IPS-18a (cell line): ENCODE data around the gene ROBO1.

Experiments used
- H3K27ac ChIP-seq: one replicate; pipeline ENCODE4 v1.5.1; 2013; ENCODE audit warnings: low read length
- H3K27me3 ChIP-seq: one replicate; pipeline ENCODE4 v1.6.1; 2013; ENCODE audit warnings: mild to moderate bottlenecking, low read length; ENCODE audit not compliant: control insufficient read depth, insufficient read depth
- H3K36me3 ChIP-seq: one replicate; pipeline ENCODE4 v1.6.1; 2013; ENCODE audit warnings: low read depth, low read length; ENCODE audit not compliant: control insufficient read depth
- H3K4me1 ChIP-seq: one replicate; pipeline ENCODE4 v1.6.1; 2013; ENCODE audit warnings: low read depth, low read length; ENCODE audit not compliant: control insufficient read depth
- H3K4me3 ChIP-seq: one replicate; pipeline ENCODE4 v1.5.1; 2013; ENCODE audit warnings: low read length
- H3K9ac ChIP-seq: one replicate; pipeline ENCODE4 v1.6.1; 2013; ENCODE audit warnings: mild to moderate bottlenecking, low read length, moderate library complexity
- H3K9me3 ChIP-seq: one replicate; pipeline ENCODE4 v1.6.1; 2013; ENCODE audit warnings: low read depth, low read length; ENCODE audit not compliant: control insufficient read depth

Gene ROBO1

GRCh38 chr3:79670178-79670577 lies 97.6 kb downstream of the ROBO1 start:
- H3K4me3 ChIP-seq, result no peak overlapping the region
- H3K4me1 ChIP-seq, result peaks cover 7% of the 10 kb centered on the region
- H3K27ac ChIP-seq, result no peak overlapping the region
- H3K27me3 ChIP-seq, result no peaks in the 10 kb centered on the region
- H3K9ac ChIP-seq, result no peak overlapping the region
- no peaks in the 10 kb centered on the region for H3K36me3 ChIP-seq
- no peaks in the 10 kb centered on the region for H3K9me3 ChIP-seq

GRCh38 chr3:79664455-79664854 lies 103.3 kb downstream of the ROBO1 start:
- Histone ChIP-seq H3K9me3 (no peaks in the 10 kb centered on the region), H3K27me3 (no peaks in the 10 kb centered on the region), H3K4me1 (no peaks in the 10 kb centered on the region), H3K27ac (no peak overlapping the region), H3K9ac (no peak overlapping the region), H3K36me3 (no peaks in the 10 kb centered on the region), H3K4me3 (no peak overlapping the region)

GRCh38 chr3:79661896-79662295 lies 105.9 kb downstream of the ROBO1 start:
- Histone ChIP-seq H3K27me3 (no peaks in the 10 kb centered on the region), H3K9ac (no peak overlapping the region), H3K4me3 (no peak overlapping the region), H3K27ac (no peak overlapping the region), H3K36me3 (no peaks in the 10 kb centered on the region), H3K9me3 (no peaks in the 10 kb centered on the region), H3K4me1 (no peaks in the 10 kb centered on the region)

- Histone ChIP-seq H3K36me3 (no peaks in the 10 kb centered on the region), H3K4me1 (no peaks in the 10 kb centered on the region), H3K9ac (no peak overlapping the region), H3K27me3 (no peaks in the 10 kb centered on the region), H3K27ac (no peak overlapping the region), H3K9me3 (no peaks in the 10 kb centered on the region), H3K4me3 (no peak overlapping the region)
Observed at GRCh38 chr3:79657076-79657475, 110.7 kb downstream of the ROBO1 start.

GRCh38 chr3:79654019-79654418 lies 113.8 kb downstream of the ROBO1 start:
- no peak overlapping the region for H3K27ac ChIP-seq
- no peak overlapping the region for H3K9ac ChIP-seq
- no peaks in the 10 kb centered on the region for H3K27me3 ChIP-seq
- no peak overlapping the region for H3K4me3 ChIP-seq
- no peaks in the 10 kb centered on the region for H3K9me3 ChIP-seq
- no peaks in the 10 kb centered on the region for H3K4me1 ChIP-seq
- no peaks in the 10 kb centered on the region for H3K36me3 ChIP-seq

- H3K9ac ChIP-seq, result no peak overlapping the region
- H3K27ac ChIP-seq, result no peak overlapping the region
- H3K4me3 ChIP-seq, result no peak overlapping the region
- no peaks in the 10 kb centered on the region for H3K9me3 ChIP-seq
- no peaks in the 10 kb centered on the region for H3K27me3 ChIP-seq
- no peaks in the 10 kb centered on the region for H3K36me3 ChIP-seq
- H3K4me1 ChIP-seq, result no peaks in the 10 kb centered on the region
Observed at GRCh38 chr3:79653266-79653830, 114.5 kb downstream of the ROBO1 start.

GRCh38 chr3:79651536-79652065 lies 116.2 kb downstream of the ROBO1 start:
- Histone ChIP-seq H3K27ac (no peak overlapping the region), H3K4me1 (no peaks in the 10 kb centered on the region), H3K9me3 (no peaks in the 10 kb centered on the region), H3K27me3 (no peaks in the 10 kb centered on the region), H3K9ac (no peak overlapping the region), H3K36me3 (no peaks in the 10 kb centered on the region), H3K4me3 (no peak overlapping the region)

- Histone ChIP-seq H3K27me3 (no peaks in the 10 kb centered on the region), H3K36me3 (no peaks in the 10 kb centered on the region), H3K27ac (no peak overlapping the region), H3K9me3 (no peaks in the 10 kb centered on the region), H3K4me1 (no peaks in the 10 kb centered on the region), H3K9ac (no peak overlapping the region), H3K4me3 (no peak overlapping the region)
Observed at GRCh38 chr3:79639855-79640254, 127.9 kb downstream of the ROBO1 start.

- no peak overlapping the region for H3K27ac ChIP-seq
- H3K9ac ChIP-seq, result no peak overlapping the region
- no peaks in the 10 kb centered on the region for H3K9me3 ChIP-seq
- H3K36me3 ChIP-seq, result no peaks in the 10 kb centered on the region
- no peak overlapping the region for H3K4me3 ChIP-seq
- no peaks in the 10 kb centered on the region for H3K27me3 ChIP-seq
- H3K4me1 ChIP-seq, result no peaks in the 10 kb centered on the region
Observed at GRCh38 chr3:79636372-79636771, 131.4 kb downstream of the ROBO1 start.

- H3K27me3 ChIP-seq, result no peaks in the 10 kb centered on the region
- H3K4me3 ChIP-seq, result no peak overlapping the region
- no peaks in the 10 kb centered on the region for H3K36me3 ChIP-seq
- no peak overlapping the region for H3K9ac ChIP-seq
- no peak overlapping the region for H3K27ac ChIP-seq
- no peaks in the 10 kb centered on the region for H3K9me3 ChIP-seq
- H3K4me1 ChIP-seq, result no peaks in the 10 kb centered on the region
Observed at GRCh38 chr3:79632842-79633241, 135.0 kb downstream of the ROBO1 start.

GRCh38 chr3:79618883-79619282 lies 148.9 kb downstream of the ROBO1 start:
- Histone ChIP-seq H3K4me1 (no peaks in the 10 kb centered on the region), H3K36me3 (no peaks in the 10 kb centered on the region), H3K4me3 (no peak overlapping the region), H3K9ac (no peak overlapping the region), H3K27me3 (no peaks in the 10 kb centered on the region), H3K27ac (no peak overlapping the region), H3K9me3 (no peaks in the 10 kb centered on the region)

GRCh38 chr3:79606414-79606813 lies 161.4 kb downstream of the ROBO1 start:
- Histone ChIP-seq H3K4me3 (no peak overlapping the region), H3K36me3 (no peaks in the 10 kb centered on the region), H3K9me3 (no peaks in the 10 kb centered on the region), H3K4me1 (no peaks in the 10 kb centered on the region), H3K9ac (no peak overlapping the region), H3K27ac (no peak overlapping the region), H3K27me3 (no peaks in the 10 kb centered on the region)
